GM21576 (cell line): Measurements from ENCODE around the gene SHKBP1.
"Not testable (repeated sequence)": the region's sequence is repeated elsewhere in the genome, so short reads cannot be mapped to it uniquely, and the experiment has no call there.

Experiments
- ATAC-seq: cut with Tn5 transposase; IDR thresholded peaks from one replicate; pipeline ENCODE4 v1.9.1; 2021; ENCODE audit warnings: mild to moderate bottlenecking, moderate library complexity; ENCODE audit not compliant: unreplicated experiment

SHKBP1 gene

GRCh38 chr19:40613690-40614621 is 37.3 kb downstream of the SHKBP1 start:
- peak; percentile 44 for ATAC-seq

DNA sequence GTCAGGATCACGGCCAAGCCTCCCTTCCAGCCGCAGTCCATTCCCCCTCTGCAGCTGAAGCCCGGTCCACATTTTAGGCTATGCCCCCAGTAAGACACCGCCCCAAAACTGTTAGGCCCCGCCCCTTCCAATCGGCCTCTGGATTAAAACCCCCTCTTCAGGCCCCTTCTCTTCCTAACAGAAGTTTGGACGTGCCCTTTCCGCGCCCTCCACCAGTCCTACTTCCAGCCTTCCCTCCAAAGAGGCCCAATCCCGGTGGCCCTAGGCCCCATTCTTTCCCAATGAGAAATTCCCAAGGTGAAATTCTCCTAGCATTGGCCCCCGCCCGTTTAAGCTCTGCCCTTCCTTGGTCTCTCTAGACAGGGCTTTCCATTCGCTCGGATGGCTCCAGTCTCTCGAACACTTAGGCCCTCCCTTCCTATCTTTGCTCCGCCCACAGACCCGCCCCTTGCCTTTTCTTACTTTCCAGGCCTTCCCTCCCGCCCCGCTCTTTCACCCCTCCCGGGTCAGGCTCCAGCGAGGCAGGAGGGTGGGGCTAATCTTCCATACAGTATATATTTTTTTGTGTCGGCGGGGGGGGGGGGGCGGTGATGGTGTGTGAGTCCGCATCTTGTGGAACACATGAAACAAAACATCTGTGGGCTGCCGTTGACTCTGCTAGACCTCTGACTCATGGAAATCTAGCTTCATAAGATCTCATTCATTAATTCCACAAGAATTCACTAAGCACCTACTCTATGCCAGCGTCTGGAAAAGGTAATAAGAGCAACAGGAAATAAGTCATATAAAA is 38.1 kb downstream of the SHKBP1 start:
- ATAC-seq = no peak

DNA sequence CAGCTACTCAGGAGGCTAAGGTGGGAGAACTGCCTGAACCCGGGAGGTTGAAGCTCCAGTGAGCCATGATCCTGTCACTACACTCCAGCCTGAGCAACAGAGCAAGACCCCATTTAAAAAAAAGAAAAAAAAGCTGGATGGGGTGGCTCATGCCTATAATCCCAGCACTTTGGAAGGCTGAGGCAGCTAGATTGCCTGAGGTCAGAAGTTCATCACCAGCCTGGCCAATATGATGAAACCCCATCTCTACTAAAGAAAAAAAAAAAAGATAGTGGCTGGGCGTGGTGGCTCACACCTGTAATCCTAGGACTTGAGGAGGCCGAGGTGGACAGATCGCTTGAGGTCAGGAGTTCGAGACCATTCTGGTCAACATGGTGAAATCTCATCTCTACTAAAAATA is 39.5 kb downstream of the SHKBP1 start:
- ATAC-seq = no peak

- no peak for ATAC-seq
Observed at GRCh38 chr19:40616941-40617340, 40.3 kb downstream of the SHKBP1 start.

GRCh38 chr19:40617961-40618360 is 41.3 kb downstream of the SHKBP1 start:
- no peak for ATAC-seq

GRCh38 chr19:40619333-40620160 is 42.9 kb downstream of the SHKBP1 start:
- ATAC-seq = no peak

- ATAC-seq = no peak
Observed at GRCh38 chr19:40620161-40620485, 43.5 kb downstream of the SHKBP1 start.

- ATAC-seq = no peak
Observed at GRCh38 chr19:40621283-40621682, 44.6 kb downstream of the SHKBP1 start.

DNA sequence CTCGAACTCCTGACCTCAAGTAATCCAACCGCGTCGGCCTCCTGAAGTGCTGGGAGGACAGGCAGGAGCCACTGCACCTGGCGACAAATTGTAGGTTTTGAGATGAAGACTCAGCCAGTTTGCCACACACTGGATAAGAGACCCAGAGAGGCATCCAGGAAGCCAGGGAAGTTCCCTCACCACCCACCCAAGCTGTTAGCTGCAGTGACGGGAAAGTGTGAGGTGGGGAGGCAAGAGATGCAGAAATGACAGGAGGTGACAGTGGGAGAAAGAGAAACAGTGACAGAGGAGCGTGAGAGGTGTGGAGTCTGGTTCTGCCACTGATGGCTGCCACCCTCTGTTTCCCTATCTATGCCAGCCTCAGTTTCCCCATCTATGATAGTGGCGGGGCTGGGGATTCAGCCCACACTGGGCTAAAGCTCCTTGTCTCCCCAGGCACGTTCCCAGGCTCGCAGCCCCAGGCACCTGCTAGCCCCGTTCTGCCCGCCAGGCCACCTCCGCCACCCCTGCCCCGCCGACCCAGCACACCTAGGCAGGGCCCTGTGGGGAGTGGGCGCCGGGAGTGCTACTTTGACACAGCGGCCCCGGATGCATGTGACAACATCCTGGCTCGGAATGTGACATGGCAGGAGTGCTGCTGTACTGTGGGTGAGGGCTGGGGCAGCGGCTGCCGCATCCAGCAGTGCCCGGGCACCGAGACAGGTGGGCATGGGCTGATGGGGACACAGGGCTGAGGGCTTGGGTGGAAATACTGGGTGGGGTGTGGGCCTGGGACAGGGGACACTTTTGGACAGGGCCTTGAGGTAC is 45.5 kb downstream of the SHKBP1 start:
- no peak for ATAC-seq

- ATAC-seq = no peak
Observed at GRCh38 chr19:40622773-40623075, 46.1 kb downstream of the SHKBP1 start.

GRCh38 chr19:40623403-40624251 is 47.0 kb downstream of the SHKBP1 start:
- no peak for ATAC-seq

GRCh38 chr19:40624369-40625153 is 47.9 kb downstream of the SHKBP1 start:
- not testable (repeated sequence) for ATAC-seq

DNA sequence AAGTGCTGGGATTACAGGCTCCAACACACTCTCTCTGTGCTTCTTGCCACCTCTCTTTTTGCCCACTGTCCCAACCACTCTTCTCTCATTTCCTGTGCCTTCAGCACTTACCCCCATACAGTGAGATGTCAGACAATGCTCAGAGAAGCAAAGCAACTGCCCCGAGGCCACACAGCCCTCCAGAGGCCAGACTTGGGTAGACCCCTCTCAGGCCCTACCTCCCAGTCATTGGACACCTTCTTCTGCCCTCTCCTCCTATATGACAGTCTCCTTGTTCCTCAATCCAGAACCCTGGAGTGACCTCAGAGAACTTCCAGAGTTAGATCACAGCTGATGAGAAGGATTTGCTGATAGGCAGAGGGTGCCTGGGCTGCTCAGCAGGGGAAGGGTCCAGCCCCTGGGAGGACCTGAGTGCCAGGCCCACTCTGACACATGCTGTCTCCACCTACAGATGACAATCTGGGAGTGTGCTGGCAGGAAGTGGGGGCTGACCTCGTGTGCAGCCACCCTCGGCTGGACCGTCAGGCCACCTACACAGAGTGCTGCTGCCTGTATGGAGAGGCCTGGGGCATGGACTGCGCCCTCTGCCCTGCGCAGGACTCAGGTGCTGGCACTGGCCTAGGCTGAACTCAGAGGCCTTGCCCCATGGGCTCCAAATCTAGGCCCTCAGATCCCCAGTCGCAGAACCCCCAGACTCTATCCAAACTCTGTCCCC is 48.9 kb downstream of the SHKBP1 start:
- no peak for ATAC-seq

GRCh38 chr19:40626918-40627317 is 50.2 kb downstream of the SHKBP1 start:
- no peak for ATAC-seq

- ATAC-seq = no peak
Observed at GRCh38 chr19:40627486-40628279, 51.0 kb downstream of the SHKBP1 start.

GRCh38 chr19:40629346-40629745 is 52.7 kb downstream of the SHKBP1 start:
- ATAC-seq = no peak

DNA sequence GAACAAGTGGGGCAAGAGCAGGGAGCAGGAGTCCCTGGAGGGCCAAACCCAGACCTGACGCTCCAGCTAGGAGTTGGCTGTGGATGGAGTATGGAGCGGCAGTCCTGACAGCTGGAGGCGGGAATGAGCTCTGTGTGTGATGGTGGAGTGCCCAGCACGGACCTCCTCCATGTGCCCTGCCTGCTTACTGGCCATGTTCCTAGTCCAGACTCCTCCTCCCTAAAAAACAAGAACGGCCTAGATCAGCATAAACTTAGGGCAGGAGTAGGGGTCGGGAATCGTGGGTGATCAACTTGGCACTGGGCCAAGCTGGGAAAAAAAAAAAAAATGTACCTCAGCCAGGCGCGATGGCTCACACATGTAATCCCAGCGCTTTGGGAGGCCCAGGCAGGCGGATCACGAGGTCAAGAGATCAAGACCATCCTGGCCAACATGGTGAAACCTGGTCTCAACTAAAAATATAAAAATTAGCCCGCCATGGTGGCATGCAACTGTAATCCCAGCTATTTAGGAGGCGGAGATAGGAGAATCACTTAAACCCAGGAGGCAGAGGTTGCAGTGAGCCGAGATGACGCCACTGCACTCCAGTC is 54.0 kb downstream of the SHKBP1 start:
- ATAC-seq = no peak
